ENCODE results near the gene VPS36. TPM values are rescaled to one million over a fixed set of nuclear protein-coding genes. Genes with fewer than 3 reads are reported as not detected.

VPS36 gene
- total RNA-seq, 1 experiment from 2014 or later: 29.2 TPM

DNA sequence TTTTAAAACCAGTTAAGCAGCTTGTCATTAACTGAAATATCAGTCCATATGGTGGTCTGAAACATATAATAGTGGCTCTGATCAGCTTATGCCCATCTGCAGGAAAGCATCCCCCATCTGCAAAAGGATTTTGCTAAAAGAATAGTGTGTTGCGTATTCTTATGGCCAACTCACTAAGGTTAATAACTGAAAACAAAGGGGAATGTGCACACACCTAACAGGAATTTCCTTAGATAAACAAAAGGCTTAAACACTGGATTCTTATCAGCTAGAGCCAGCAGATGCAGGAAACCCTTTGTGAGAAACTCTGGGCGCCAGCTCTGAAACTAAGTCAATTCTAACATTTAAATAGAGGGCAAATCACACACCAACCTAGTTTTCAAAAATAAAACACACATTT lies 22.1 kb downstream of the VPS36 start:
- WGBS (ENCODE audit: extremely low coverage, insufficient read length, low lambda C conversion rate): no CpG with 5 or more reads among the region's 2 CpGs
- H3K4me2 ChIP-seq (ENCODE audit: insufficient read depth, insufficient read length, low read length): no peak overlapping the region

More for the DNA sequence above, 22.1 kb downstream of the VPS36 start:
- no peaks in the 10 kb centered on the region for H4K20me1 ChIP-seq (ENCODE audit: control insufficient read depth, insufficient read depth, insufficient read length)
- no peaks in the 10 kb centered on the region for H3K23me2 ChIP-seq (ENCODE audit: insufficient read length, low read depth, low read length, poor library complexity, severe bottlenecking)
- no peak overlapping the region for H4K91ac ChIP-seq (ENCODE audit: insufficient read length, low read depth, low read length)
- no peaks in the 10 kb centered on the region for H3K27me3 ChIP-seq (ENCODE audit: insufficient read depth, low read length)
- H3K18ac ChIP-seq (ENCODE audit: insufficient read length, low read depth, low read length): no peak overlapping the region
- no peak for DNase-seq
- H3K79me2 ChIP-seq (ENCODE audit: insufficient read depth, low read length): no peaks in the 10 kb centered on the region
- no peak overlapping the region for H3K14ac ChIP-seq (ENCODE audit: insufficient read depth, low read length)
- no peak overlapping the region for H3K4ac ChIP-seq (ENCODE audit: low read depth, low read length)
- Mint-ChIP-seq H3K9me3 (no peaks in the 10 kb centered on the region), H3K4me3 (no peak overlapping the region), H3K27me3 (ENCODE audit: low read depth) (no peaks in the 10 kb centered on the region), H3K4me1 (no peaks in the 10 kb centered on the region), H3K27ac (no peak overlapping the region), H3K36me3 (ENCODE audit: insufficient read depth in 1 of 3, low read depth in 3 of 3) (peaks cover 12 to 54% (median 44%) of the 10 kb centered on the region in 3 experiments; a peak in 6 of 7 replicates)
- no peaks in the 10 kb centered on the region for H3K79me1 ChIP-seq (ENCODE audit: insufficient read depth, low read depth, low read length, poor library complexity, severe bottlenecking)
- H3K27ac ChIP-seq (ENCODE audit: insufficient read length, low read depth, low read length): no peak overlapping the region
- no peak overlapping the region for H2BK5ac ChIP-seq (ENCODE audit: insufficient read length, low read length)
- TF ChIP-seq, protein P1, sequence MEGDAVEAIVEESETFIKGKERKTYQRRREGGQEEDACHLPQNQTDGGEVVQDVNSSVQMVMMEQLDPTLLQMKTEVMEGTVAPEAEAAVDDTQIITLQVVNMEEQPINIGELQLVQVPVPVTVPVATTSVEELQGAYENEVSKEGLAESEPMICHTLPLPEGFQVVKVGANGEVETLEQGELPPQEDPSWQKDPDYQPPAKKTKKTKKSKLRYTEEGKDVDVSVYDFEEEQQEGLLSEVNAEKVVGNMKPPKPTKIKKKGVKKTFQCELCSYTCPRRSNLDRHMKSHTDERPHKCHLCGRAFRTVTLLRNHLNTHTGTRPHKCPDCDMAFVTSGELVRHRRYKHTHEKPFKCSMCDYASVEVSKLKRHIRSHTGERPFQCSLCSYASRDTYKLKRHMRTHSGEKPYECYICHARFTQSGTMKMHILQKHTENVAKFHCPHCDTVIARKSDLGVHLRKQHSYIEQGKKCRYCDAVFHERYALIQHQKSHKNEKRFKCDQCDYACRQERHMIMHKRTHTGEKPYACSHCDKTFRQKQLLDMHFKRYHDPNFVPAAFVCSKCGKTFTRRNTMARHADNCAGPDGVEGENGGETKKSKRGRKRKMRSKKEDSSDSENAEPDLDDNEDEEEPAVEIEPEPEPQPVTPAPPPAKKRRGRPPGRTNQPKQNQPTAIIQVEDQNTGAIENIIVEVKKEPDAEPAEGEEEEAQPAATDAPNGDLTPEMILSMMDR (conservative IDR thresholded peaks at IDR 0.05): no peak
- no peak overlapping the region for H2BK15ac ChIP-seq (ENCODE audit: low read depth, low read length)
- no peaks in the 10 kb centered on the region for H3K4me1 ChIP-seq (ENCODE audit: insufficient read depth, low read length)
- H4K5ac ChIP-seq (ENCODE audit: insufficient read length, low read depth, low read length): no peak overlapping the region
- no peak overlapping the region for H3K23ac ChIP-seq (ENCODE audit: insufficient read length, low read depth, low read length)
- H2AFZ ChIP-seq (ENCODE audit: low read length): no peak overlapping the region
- H2BK12ac ChIP-seq (ENCODE audit: insufficient read length, low read depth, low read length): no peak overlapping the region
- H2BK20ac ChIP-seq (ENCODE audit: low read depth, low read length, poor library complexity, severe bottlenecking): no peak overlapping the region
- no peak overlapping the region for H3K9ac ChIP-seq (ENCODE audit: extremely low read depth, insufficient read length, low read length)
- H4K8ac ChIP-seq (replicated peaks; ENCODE audit: insufficient read length, low read depth, low read length): no peak overlapping the region
- no peak overlapping the region for H2BK120ac ChIP-seq (ENCODE audit: low read depth, low read length, poor library complexity, severe bottlenecking)
- no peak overlapping the region for H2AK5ac ChIP-seq (ENCODE audit: insufficient read length, low read length)
- no peak overlapping the region for H3T11ph ChIP-seq (ENCODE audit: low read length)
- no peaks in the 10 kb centered on the region for H3K9me3 ChIP-seq (ENCODE audit: control insufficient read depth, low read depth, low read length)
- no peak overlapping the region for H3K56ac ChIP-seq (ENCODE audit: insufficient read length, low read depth, low read length)
